ENCODE results near the gene ATRN. TPM values are rescaled to one million over a fixed set of nuclear protein-coding genes. Genes with fewer than 3 reads are reported as not detected.

ATRN gene
- total and polyA plus RNA-seq, 4 donors = 8.4 to 104 (median 46.0) TPM

DNA sequence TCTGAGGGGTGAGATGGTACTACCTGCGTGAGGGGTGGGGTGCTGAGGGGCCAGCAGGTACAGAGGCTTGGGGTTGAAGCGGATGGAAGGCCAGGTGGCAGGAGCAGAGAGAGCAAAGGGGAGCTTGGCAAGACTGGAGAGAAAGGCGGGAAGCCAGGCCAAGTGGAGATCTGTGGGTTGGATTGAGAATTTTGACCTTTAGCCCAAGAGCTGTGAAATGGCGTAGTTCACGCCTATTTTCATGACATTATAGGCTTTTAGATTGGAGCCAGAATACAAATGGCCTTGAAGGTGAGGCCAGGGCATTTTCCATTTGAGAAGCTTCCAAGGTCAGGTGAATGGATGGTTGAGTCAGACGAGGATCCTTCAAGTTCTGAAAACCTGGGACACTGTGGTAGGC, 2.5 kb downstream of the ATRN start:
- Histone ChIP-seq H3K27me3 (ENCODE audit: control insufficient read depth in 4 of 4, insufficient read depth in 4 of 4, low read length in 3 of 4) (no peaks in the 10 kb centered on the region), H3K27ac (ENCODE audit: low read depth in 1 of 2, low read length in 2 of 2) (peak overlapping the region; percentile 81 to 86), H3K4me1 (ENCODE audit: control insufficient read depth in 4 of 4, insufficient read depth in 4 of 4, low read length in 3 of 4) (peaks cover 4 to 50% (median 40%) of the 10 kb centered on the region in 4 donors), H3K9me3 (ENCODE audit: control insufficient read depth in 4 of 4, low read length in 3 of 4) (no peaks in the 10 kb centered on the region), H3K4me3 (ENCODE audit: low read depth in 1 of 3, low read length in 3 of 3) (peak overlapping the region; percentile 14 to 96 (median 88)), H3K36me3 (ENCODE audit: control insufficient read depth in 4 of 4, insufficient read depth in 3 of 4, low read depth in 1 of 4, low read length in 3 of 4) (no peaks in the 10 kb centered on the region), H3K9ac (ENCODE audit: low read depth in 1 of 2, low read length in 2 of 2) (no peak overlapping the region)
- TF ChIP-seq YY1 (IDR thresholded peaks at IDR 0.05) = peak; percentile 72
- TF ChIP-seq HNF4G (IDR thresholded peaks at IDR 0.05) = peak; percentile 20
- peak; percentile 10 for TF ChIP-seq ZBTB33 (IDR thresholded peaks at IDR 0.05)
- TF ChIP-seq, protein P1, sequence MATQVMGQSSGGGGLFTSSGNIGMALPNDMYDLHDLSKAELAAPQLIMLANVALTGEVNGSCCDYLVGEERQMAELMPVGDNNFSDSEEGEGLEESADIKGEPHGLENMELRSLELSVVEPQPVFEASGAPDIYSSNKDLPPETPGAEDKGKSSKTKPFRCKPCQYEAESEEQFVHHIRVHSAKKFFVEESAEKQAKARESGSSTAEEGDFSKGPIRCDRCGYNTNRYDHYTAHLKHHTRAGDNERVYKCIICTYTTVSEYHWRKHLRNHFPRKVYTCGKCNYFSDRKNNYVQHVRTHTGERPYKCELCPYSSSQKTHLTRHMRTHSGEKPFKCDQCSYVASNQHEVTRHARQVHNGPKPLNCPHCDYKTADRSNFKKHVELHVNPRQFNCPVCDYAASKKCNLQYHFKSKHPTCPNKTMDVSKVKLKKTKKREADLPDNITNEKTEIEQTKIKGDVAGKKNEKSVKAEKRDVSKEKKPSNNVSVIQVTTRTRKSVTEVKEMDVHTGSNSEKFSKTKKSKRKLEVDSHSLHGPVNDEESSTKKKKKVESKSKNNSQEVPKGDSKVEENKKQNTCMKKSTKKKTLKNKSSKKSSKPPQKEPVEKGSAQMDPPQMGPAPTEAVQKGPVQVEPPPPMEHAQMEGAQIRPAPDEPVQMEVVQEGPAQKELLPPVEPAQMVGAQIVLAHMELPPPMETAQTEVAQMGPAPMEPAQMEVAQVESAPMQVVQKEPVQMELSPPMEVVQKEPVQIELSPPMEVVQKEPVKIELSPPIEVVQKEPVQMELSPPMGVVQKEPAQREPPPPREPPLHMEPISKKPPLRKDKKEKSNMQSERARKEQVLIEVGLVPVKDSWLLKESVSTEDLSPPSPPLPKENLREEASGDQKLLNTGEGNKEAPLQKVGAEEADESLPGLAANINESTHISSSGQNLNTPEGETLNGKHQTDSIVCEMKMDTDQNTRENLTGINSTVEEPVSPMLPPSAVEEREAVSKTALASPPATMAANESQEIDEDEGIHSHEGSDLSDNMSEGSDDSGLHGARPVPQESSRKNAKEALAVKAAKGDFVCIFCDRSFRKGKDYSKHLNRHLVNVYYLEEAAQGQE (IDR thresholded peaks at IDR 0.05) = no peak
- TF ChIP-seq EGR1 (IDR thresholded peaks at IDR 0.05; ENCODE audit: low read depth in 2 of 2) = no peak
- TF ChIP-seq GABPA (IDR thresholded peaks at IDR 0.05 in 1 of 2, conservative IDR thresholded peaks at IDR 0.05 in 1 of 2) = no peak
- TF ChIP-seq, protein P2, sequence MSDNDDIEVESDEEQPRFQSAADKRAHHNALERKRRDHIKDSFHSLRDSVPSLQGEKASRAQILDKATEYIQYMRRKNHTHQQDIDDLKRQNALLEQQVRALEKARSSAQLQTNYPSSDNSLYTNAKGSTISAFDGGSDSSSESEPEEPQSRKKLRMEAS (IDR thresholded peaks at IDR 0.05) = peak; percentile 12
- peak; percentile 40 for TF ChIP-seq SP1 (IDR thresholded peaks at IDR 0.05)
- TF ChIP-seq RAD21 (IDR thresholded peaks at IDR 0.05) = peak; percentile 23 to 34
- no peak for TF ChIP-seq TAF1 (conservative IDR thresholded peaks at IDR 0.05)
- TF ChIP-seq HNF4A (conservative IDR thresholded peaks at IDR 0.05) = peak; percentile 65 to 72
- TF ChIP-seq RXRA (IDR thresholded peaks at IDR 0.05) = peak; percentile 51 to 67
- TF ChIP-seq NR2F2 (IDR thresholded peaks at IDR 0.05) = peak; percentile 56
- TF ChIP-seq JUND (IDR thresholded peaks at IDR 0.05) = peak in 1 of 2 donors; percentile 29
- TF ChIP-seq, protein P3, sequence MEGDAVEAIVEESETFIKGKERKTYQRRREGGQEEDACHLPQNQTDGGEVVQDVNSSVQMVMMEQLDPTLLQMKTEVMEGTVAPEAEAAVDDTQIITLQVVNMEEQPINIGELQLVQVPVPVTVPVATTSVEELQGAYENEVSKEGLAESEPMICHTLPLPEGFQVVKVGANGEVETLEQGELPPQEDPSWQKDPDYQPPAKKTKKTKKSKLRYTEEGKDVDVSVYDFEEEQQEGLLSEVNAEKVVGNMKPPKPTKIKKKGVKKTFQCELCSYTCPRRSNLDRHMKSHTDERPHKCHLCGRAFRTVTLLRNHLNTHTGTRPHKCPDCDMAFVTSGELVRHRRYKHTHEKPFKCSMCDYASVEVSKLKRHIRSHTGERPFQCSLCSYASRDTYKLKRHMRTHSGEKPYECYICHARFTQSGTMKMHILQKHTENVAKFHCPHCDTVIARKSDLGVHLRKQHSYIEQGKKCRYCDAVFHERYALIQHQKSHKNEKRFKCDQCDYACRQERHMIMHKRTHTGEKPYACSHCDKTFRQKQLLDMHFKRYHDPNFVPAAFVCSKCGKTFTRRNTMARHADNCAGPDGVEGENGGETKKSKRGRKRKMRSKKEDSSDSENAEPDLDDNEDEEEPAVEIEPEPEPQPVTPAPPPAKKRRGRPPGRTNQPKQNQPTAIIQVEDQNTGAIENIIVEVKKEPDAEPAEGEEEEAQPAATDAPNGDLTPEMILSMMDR (IDR thresholded peaks at IDR 0.05; ENCODE audit: low read depth, low read length, missing input control) = no peak
- DNase-seq (ENCODE audit: low spot score) = no peak
- WGBS = 44% methylated on average over 6 of the region's 6 CpGs

GRCh38 chr20:3473944-3474343, 3.1 kb downstream of the ATRN start:
- Histone ChIP-seq H3K36me3 (ENCODE audit: control insufficient read depth in 4 of 4, insufficient read depth in 3 of 4, low read depth in 1 of 4, low read length in 3 of 4) (no peaks in the 10 kb centered on the region), H3K9ac (ENCODE audit: low read depth in 1 of 2, low read length in 2 of 2) (no peak overlapping the region), H3K27ac (ENCODE audit: low read depth in 1 of 2, low read length in 2 of 2) (peak overlapping the region; percentile 81 to 86), H3K9me3 (ENCODE audit: control insufficient read depth in 4 of 4, low read length in 3 of 4) (no peaks in the 10 kb centered on the region), H3K27me3 (ENCODE audit: control insufficient read depth in 4 of 4, insufficient read depth in 4 of 4, low read length in 3 of 4) (no peaks in the 10 kb centered on the region), H3K4me3 (ENCODE audit: low read depth in 1 of 3, low read length in 3 of 3) (peak overlapping the region; percentile 13 to 88 (median 14)), H3K4me1 (ENCODE audit: control insufficient read depth in 4 of 4, insufficient read depth in 4 of 4, low read length in 3 of 4) (peaks cover 7 to 56% (median 43%) of the 10 kb centered on the region in 4 donors)
- TF ChIP-seq FOXA2 (IDR thresholded peaks at IDR 0.05) = no peak
- TF ChIP-seq ZBTB33 (IDR thresholded peaks at IDR 0.05) = no peak
- TF ChIP-seq RAD21 (IDR thresholded peaks at IDR 0.05) = peak in 1 of 2 donors; percentile 4
- TF ChIP-seq HNF4A (conservative IDR thresholded peaks at IDR 0.05) = peak in 1 of 2 donors; percentile 34
- TF ChIP-seq JUND (IDR thresholded peaks at IDR 0.05) = no peak
- TF ChIP-seq NR2F2 (IDR thresholded peaks at IDR 0.05) = no peak
- TF ChIP-seq FOXA1 (IDR thresholded peaks at IDR 0.05) = no peak
- TF ChIP-seq EGR1 (IDR thresholded peaks at IDR 0.05; ENCODE audit: low read depth in 2 of 2) = no peak
- peak; percentile 44 for TF ChIP-seq SP1 (IDR thresholded peaks at IDR 0.05)
- peak; percentile 52 to 58 for TF ChIP-seq RXRA (IDR thresholded peaks at IDR 0.05)
- TF ChIP-seq GABPA (IDR thresholded peaks at IDR 0.05 in 1 of 2, conservative IDR thresholded peaks at IDR 0.05 in 1 of 2) = no peak
- TF ChIP-seq HNF4G (IDR thresholded peaks at IDR 0.05) = peak; percentile 15
- TF ChIP-seq TAF1 (conservative IDR thresholded peaks at IDR 0.05) = no peak
- 37% methylated on average over 1 of the region's 1 CpG for WGBS
- no peak for DNase-seq (ENCODE audit: low spot score)

Measured in liver (tissue), 9 donors.